ENCODE results near the gene CNPY4. TPM values are rescaled to one million over a fixed set of nuclear protein-coding genes. Genes with fewer than 3 reads are reported as not detected.
A peak's percentile ranks its signal among the peaks of the same experiment; 100 is the strongest.

The CNPY4 gene
- total RNA-seq, 1 experiment from 2014 or later = 10.4 TPM

GRCh38 chr7:100082978-100083377 lies 36.5 kb upstream of the CNPY4 start:
- Histone ChIP-seq H2BK120ac (ENCODE audit: low read depth, low read length, poor library complexity, severe bottlenecking) (no peak overlapping the region), H2BK12ac (ENCODE audit: insufficient read length, low read depth, low read length) (no peak overlapping the region), H4K91ac (ENCODE audit: insufficient read length, low read depth, low read length) (no peak overlapping the region), H2AFZ (ENCODE audit: low read length) (no peak overlapping the region), H3K79me1 (ENCODE audit: insufficient read depth, low read depth, low read length, poor library complexity, severe bottlenecking) (no peaks in the 10 kb centered on the region), H3K23ac (ENCODE audit: insufficient read length, low read depth, low read length) (no peak overlapping the region), H2AK5ac (ENCODE audit: insufficient read length, low read length) (no peak overlapping the region), H3K4ac (ENCODE audit: low read depth, low read length) (no peak overlapping the region), H2BK5ac (ENCODE audit: insufficient read length, low read length) (no peak overlapping the region), H3K9me3 (ENCODE audit: control insufficient read depth, low read depth, low read length) (no peaks in the 10 kb centered on the region), H3K9ac (ENCODE audit: extremely low read depth, insufficient read length, low read length) (no peak overlapping the region), H4K8ac (replicated peaks; ENCODE audit: insufficient read length, low read depth, low read length) (no peak overlapping the region), H3K4me1 (ENCODE audit: insufficient read depth, low read length) (peaks cover 3% of the 10 kb centered on the region; the same call in 1 of the 2 replicates), H3K56ac (ENCODE audit: insufficient read length, low read depth, low read length) (no peak overlapping the region), H3K23me2 (ENCODE audit: insufficient read length, low read depth, low read length, poor library complexity, severe bottlenecking) (peaks cover 6% of the 10 kb centered on the region), H4K5ac (ENCODE audit: insufficient read length, low read depth, low read length) (no peak overlapping the region), H3K27me3 (ENCODE audit: insufficient read depth, low read length) (no peaks in the 10 kb centered on the region), H3K4me2 (ENCODE audit: insufficient read depth, insufficient read length, low read length) (peak overlapping the region; percentile 4), H3T11ph (ENCODE audit: low read length) (no peak overlapping the region), H3K79me2 (ENCODE audit: insufficient read depth, low read length) (peaks cover 28% of the 10 kb centered on the region), H2BK15ac (ENCODE audit: low read depth, low read length) (no peak overlapping the region), H2BK20ac (ENCODE audit: low read depth, low read length, poor library complexity, severe bottlenecking) (no peak overlapping the region), H3K14ac (ENCODE audit: insufficient read depth, low read length) (no peak overlapping the region), H3K27ac (ENCODE audit: insufficient read length, low read depth, low read length) (no peak overlapping the region), H3K18ac (ENCODE audit: insufficient read length, low read depth, low read length) (peak overlapping the region; percentile 40), H4K20me1 (ENCODE audit: control insufficient read depth, insufficient read depth, insufficient read length) (no peaks in the 10 kb centered on the region)
- no peak for DNase-seq
- no peak for TF ChIP-seq CTCF (conservative IDR thresholded peaks at IDR 0.05)
- peak overlapping the region; percentile 90 to 99 (median 94); a peak in 5 of 7 replicates for H3K27ac Mint-ChIP-seq
- no CpG with 5 or more reads among the region's 4 CpGs for WGBS (ENCODE audit: extremely low coverage, insufficient read length, low lambda C conversion rate)
- peaks cover 15 to 27% of the 10 kb centered on the region in 2 experiments for H3K4me1 Mint-ChIP-seq
- no peaks in the 10 kb centered on the region; the same call in 1 of the 2 replicates for H3K27me3 Mint-ChIP-seq (ENCODE audit: low read depth)
- peaks cover 29 to 30% (median 30%) of the 10 kb centered on the region in 3 experiments for H3K36me3 Mint-ChIP-seq (ENCODE audit: insufficient read depth in 1 of 3, low read depth in 3 of 3)
- H3K4me3 Mint-ChIP-seq = peak overlapping the region; percentile 91 to 98; a peak in 4 of 5 replicates
- H3K9me3 Mint-ChIP-seq = peaks cover 0 to 20% of the 10 kb centered on the region in 2 experiments; a peak in 4 of 5 replicates

Data from H9 (cell line).